GM13976 (cell line): ENCODE data around the gene SLC25A45.

ENCODE experiments used
- DNase-seq: peaks from one replicate; pipeline ENCODE4 v3.0.0; 2012; ENCODE audit warnings: low spot score
- in situ Hi-C: fragments of 300-500 bp; cut with MboI; formaldehyde crosslinking; loops from one replicate; pipeline ENCODE4 v1.12.0; 2022; ENCODE audit warnings: low sequenced_read_pairs, mixed read lengths, inconsistent platforms; ENCODE audit not compliant: unreplicated experiment
- TF ChIP-seq, protein P1 (sequence below): IDR thresholded peaks from 2 replicates; pipeline ENCODE4 v1.5.1; 2012; ENCODE audit warnings: borderline replicate concordance, mild to moderate bottlenecking; ENCODE audit not compliant: insufficient read depth; ENCODE audit errors: extremely low read depth, missing control alignments, control extremely low read depth

Gene SLC25A45

GRCh38 chr11:65383778-65384177, 1.3 kb upstream of the SLC25A45 start:
- in situ Hi-C loops = no loop called here
- TF ChIP-seq, protein P1, sequence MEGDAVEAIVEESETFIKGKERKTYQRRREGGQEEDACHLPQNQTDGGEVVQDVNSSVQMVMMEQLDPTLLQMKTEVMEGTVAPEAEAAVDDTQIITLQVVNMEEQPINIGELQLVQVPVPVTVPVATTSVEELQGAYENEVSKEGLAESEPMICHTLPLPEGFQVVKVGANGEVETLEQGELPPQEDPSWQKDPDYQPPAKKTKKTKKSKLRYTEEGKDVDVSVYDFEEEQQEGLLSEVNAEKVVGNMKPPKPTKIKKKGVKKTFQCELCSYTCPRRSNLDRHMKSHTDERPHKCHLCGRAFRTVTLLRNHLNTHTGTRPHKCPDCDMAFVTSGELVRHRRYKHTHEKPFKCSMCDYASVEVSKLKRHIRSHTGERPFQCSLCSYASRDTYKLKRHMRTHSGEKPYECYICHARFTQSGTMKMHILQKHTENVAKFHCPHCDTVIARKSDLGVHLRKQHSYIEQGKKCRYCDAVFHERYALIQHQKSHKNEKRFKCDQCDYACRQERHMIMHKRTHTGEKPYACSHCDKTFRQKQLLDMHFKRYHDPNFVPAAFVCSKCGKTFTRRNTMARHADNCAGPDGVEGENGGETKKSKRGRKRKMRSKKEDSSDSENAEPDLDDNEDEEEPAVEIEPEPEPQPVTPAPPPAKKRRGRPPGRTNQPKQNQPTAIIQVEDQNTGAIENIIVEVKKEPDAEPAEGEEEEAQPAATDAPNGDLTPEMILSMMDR = no peak
- DNase-seq = no peak

DNA sequence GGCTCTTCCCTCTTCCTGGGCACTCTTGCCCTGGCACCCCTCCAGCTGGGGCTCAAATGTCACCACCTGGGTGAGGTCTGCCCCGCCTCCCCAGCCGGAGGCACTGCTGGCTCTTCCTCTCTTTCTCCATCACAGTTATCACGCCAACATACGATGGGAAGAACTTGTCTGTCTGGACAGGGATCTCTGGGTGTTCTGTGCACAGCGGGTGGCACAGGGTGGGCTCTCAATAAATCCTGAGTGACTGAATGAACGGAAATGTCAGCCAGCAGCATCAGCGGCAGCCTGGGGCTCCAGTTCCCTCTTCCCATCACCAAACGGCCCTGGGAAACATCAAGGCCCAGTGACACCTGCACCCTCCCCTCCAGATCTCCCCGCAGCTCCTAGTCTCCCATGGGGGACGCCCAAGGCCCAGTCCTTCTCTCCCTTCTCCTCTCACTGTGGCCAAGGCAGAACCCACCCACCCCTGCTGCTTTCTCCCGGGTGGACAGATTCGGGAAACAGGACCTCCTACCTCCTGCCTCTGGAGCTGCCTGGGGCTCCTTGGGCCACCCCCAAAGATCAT, 440 bp upstream of the SLC25A45 start:
- in situ Hi-C loops = no loop called here
- TF ChIP-seq, protein P1 = no peak
- no peak for DNase-seq

DNA sequence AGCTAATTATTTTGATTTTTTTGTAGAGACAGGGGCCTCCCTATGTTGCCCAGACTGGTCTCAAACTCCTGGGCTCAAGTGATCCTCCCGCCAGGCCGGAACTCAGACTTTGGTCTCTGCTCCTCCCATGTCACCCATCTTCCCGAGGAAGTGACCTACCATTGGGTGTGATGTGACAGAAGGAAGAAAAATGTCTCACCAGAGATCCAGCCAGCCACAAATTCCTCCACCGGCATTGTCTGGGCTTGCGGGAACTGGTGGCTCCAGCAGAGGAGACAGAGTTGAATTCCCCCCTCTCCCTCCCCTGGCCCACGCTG, 772 bp downstream of the SLC25A45 start:
- peak; percentile 69 for DNase-seq
- in situ Hi-C loops = no loop called here

GRCh38 chr11:65380460-65381119, 1.9 kb downstream of the SLC25A45 start:
- TF ChIP-seq, protein P1 = no peak
- in situ Hi-C loops = no loop called here
- no peak for DNase-seq

More for the DNA sequence above, 772 bp downstream of the SLC25A45 start:
- TF ChIP-seq, protein P1 = no peak

DNA sequence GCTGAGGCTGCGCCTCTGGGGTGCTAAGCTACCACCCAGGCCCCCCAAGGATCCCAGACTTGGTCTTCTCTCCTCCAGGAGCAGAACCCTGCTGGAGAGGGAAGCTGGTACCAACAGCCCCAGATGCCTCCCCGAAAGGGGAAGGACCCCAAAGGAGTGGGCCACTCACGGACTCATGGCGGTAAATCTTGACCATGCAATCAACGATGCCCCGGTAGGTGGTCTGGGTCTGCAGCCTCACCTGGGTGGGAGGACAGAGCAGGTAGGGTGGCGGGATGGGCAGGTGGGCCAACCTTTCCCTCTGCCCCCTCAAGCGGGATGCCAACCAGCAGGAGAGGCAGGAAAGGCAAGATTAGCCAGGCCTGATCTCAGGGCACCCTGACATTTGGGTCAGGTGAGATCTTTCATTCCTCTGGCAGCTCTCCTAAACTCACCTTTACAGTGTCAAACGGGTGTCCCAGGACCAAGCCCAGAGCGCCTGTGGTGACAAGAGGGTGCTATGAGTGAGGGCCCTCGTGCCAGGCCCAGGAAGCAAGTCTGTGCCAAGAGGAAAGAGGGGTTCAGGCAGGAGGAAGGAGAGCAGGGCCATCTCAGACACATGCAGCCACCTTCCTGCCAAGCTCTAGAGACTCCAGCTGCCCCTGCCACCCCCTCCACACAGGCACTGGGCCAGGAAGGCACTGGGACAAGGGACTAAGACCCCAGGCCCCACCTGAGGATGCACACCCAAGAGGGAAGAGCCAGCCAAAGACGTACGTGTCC, 2.6 kb downstream of the SLC25A45 start:
- DNase-seq = no peak
- TF ChIP-seq, protein P1 = no peak
- in situ Hi-C loops = no loop called here

DNA sequence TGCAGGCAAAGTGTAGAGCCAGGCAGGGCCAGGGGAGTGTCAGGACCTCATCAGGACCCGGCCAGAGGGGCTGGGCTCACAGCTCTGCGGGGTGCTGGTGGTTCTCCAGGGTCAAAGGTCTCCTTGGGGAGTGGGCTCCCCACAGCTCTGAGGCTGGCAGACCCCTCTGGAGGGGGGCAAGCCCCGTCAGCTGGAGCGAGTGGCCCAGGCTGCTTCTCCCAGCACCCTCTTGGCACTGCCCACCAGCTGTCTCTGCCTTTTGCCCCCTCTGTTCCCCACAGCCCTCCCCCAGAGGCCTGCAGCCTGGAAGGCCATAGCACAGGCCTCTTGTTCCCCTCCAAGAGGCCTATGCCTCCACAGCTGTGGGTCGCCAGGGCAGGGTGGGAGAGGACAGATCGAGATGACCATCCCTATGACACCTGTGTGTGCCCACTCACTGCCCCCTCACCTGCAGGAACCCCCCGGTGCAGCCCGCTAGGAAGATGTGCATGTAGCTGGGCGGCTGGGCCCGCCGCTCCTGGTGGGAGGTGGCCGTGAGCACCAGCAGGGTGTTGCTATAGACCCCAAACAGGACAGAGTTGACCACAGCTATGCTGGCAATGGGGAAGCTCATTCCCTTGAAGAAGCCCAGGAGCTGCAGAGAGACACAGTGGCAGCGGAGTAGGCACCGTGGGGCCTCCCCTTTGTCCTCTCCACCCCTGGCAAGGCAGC, 3.4 kb downstream of the SLC25A45 start:
- DNase-seq = no peak
- TF ChIP-seq, protein P1 = no peak
- in situ Hi-C loops = no loop called here
